Panc1 (cell line): ENCODE results near the gene PTGS2. TPM values are rescaled to one million over a fixed set of nuclear protein-coding genes. Genes with fewer than 3 reads are reported as not detected.

Experiments used
- ATAC-seq: fragments of 200-7000 bp; cut with Tn5 transposase; 2 replicates; pipeline ENCODE4 v1.9.1; 2020; ENCODE audit warnings: mild to moderate bottlenecking, moderate library complexity
- BruUV-seq: library from RNA; stranded (reverse); fragments of 400-500 nt; replicated peaks from 2 replicates; lab custom pipeline; 2021; lab: Mats Ljungman, UMichigan
- CTCF ChIA-PET: fragments of 300-600 bp; sonication (Branson Sonifier 250); formaldehyde crosslinking; loops from one replicate; lab custom pipeline; 2022; ENCODE audit warnings: antibody characterized with exemption; lab: Charles Lee
- POLR2A ChIA-PET: fragments of 300-600 bp; sonication (Branson Sonifier 250); formaldehyde crosslinking; loops from one replicate; lab custom pipeline; 2022; ENCODE audit warnings: antibody characterized with exemption; lab: Charles Lee
- DNase-seq: peaks from one replicate; pipeline ENCODE4 v3.0.0-alpha.2; 2010; ENCODE audit warnings: low read depth, low spot score
- H3K27ac ChIP-seq: 2 replicates; pipeline ENCODE4 v1.5.1; 2011; ENCODE audit warnings: mild to moderate bottlenecking, low read length, inconsistent platforms
- H3K27me3 ChIP-seq: fragments of 200-500 bp; sonication (Bioruptor generic); 2 replicates; pipeline ENCODE4 v1.6.0; 2014; ENCODE audit warnings: low read length, inconsistent platforms; ENCODE audit not compliant: control insufficient read depth, insufficient read depth
- H3K36me3 ChIP-seq: fragments of 200-500 bp; sonication (Bioruptor generic); 2 replicates; pipeline ENCODE4 v1.5.1; 2014; ENCODE audit warnings: inconsistent platforms, mild to moderate bottlenecking, low read length, moderate library complexity; ENCODE audit not compliant: control insufficient read depth, insufficient read depth
- H3K4me1 ChIP-seq: 2 replicates; pipeline ENCODE4 v1.5.1; 2011; ENCODE audit warnings: inconsistent platforms, mild to moderate bottlenecking, low read length, moderate library complexity; ENCODE audit not compliant: control insufficient read depth, insufficient read depth
- H3K4me3 ChIP-seq, 2 experiments: 2 replicates each; pipeline ENCODE4 v1.5.1; 2011 to 2012; ENCODE audit warnings: low read depth in 2 of 2, low read length in 2 of 2, mild to moderate bottlenecking in 2 of 2, inconsistent platforms in 1 of 2, moderate library complexity in 1 of 2
- H3K9me3 ChIP-seq: fragments of 200-500 bp; sonication (Bioruptor generic); 2 replicates; pipeline ENCODE4 v1.5.1; 2014; ENCODE audit warnings: low read depth, mild to moderate bottlenecking, inconsistent platforms, low read length, moderate library complexity; ENCODE audit not compliant: control insufficient read depth, insufficient read depth
- POLR2AphosphoS5 ChIP-seq: IDR thresholded peaks from 2 replicates; pipeline ENCODE4 v1.6.1; 2012; ENCODE audit warnings: mild to moderate bottlenecking, low read depth, low read length, moderate library complexity
- REST ChIP-seq, 2 experiments: IDR thresholded peaks; 2 replicates each; pipeline ENCODE4 v1.6.1; 2011 to 2012; ENCODE audit warnings: low read depth in 2 of 2, control low read depth in 1 of 2, low read length in 1 of 2, mild to moderate bottlenecking in 1 of 2, moderate library complexity in 1 of 2; ENCODE audit not compliant: insufficient read depth in 1 of 2
- SIN3A ChIP-seq: IDR thresholded peaks from 2 replicates; pipeline ENCODE4 v1.6.1; 2012; ENCODE audit warnings: low read depth, mild to moderate bottlenecking, low read length, moderate library complexity, borderline replicate concordance; ENCODE audit not compliant: insufficient read depth
- TCF7L2 ChIP-seq: IDR thresholded peaks from 2 replicates; pipeline ENCODE4 v1.6.1; 2011; ENCODE audit warnings: mild to moderate bottlenecking, low read depth, low read length, inconsistent platforms
- in situ Hi-C: cut with HindIII; loops from 2 replicates; pipeline ENCODE4 v1.10.0; 2016; ENCODE audit warnings: low sequenced_read_pairs, low pct_unique_long_range_greater_than_20kb
- intact Hi-C: fragments of 100-400 bp; cut with micrococcal nuclease; formaldehyde crosslinking; loops from one replicate; pipeline ENCODE4 v1.10.0; 2022; ENCODE audit not compliant: unreplicated experiment
- total RNA-seq: library from RNA; stranded (reverse); gene quantifications from one replicate; pipeline ENCODE4 v1.2.1, GENCODE V29; 2021; ENCODE audit not compliant: unreplicated experiment
- TF ChIP-seq, protein P1 (sequence below): fragments of 450-650 bp; IDR thresholded peaks from 2 replicates; pipeline ENCODE4 v1.5.1; 2017; ENCODE audit warnings: mild to moderate bottlenecking

Gene PTGS2
- total RNA-seq, 1 experiment from 2014 or later = not detected

DNA sequence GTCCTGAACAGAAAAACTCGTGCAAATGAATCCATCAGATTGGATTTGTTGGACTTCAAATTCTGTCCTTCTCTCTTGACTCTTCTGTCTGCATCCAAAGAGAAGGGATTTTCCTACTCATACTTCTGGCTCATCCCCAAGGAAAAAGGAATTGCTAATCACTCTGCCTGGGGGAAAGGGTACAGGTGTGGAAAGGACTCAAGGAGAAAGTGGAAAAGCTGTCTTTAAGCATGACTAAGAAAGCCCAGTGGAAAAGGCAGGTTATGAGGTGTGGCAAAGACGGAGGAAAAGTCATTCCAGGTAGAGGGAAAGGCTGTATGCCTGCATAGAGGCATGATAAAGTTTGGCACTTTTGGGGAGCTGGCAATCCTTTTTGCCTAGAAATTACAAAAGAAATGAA lies 43.4 kb downstream of the PTGS2 start:
- Histone ChIP-seq H3K36me3 (no peaks in the 10 kb centered on the region), H3K27me3 (no peaks in the 10 kb centered on the region), H3K4me3 (no peak overlapping the region), H3K4me1 (no peaks in the 10 kb centered on the region), H3K27ac (no peak overlapping the region), H3K9me3 (no peaks in the 10 kb centered on the region)
- ATAC-seq = no peak
- no peak for DNase-seq
- no TSS peak for BruUV-seq
- TF ChIP-seq POLR2AphosphoS5 (no peak), SIN3A (no peak), TCF7L2 (no peak), REST (IDR thresholded peaks at IDR 0.05; ENCODE audit: insufficient read depth in 1 of 2, low read depth in 2 of 2, low read length in 1 of 2) (no peak)
- TF ChIP-seq, protein P1, sequence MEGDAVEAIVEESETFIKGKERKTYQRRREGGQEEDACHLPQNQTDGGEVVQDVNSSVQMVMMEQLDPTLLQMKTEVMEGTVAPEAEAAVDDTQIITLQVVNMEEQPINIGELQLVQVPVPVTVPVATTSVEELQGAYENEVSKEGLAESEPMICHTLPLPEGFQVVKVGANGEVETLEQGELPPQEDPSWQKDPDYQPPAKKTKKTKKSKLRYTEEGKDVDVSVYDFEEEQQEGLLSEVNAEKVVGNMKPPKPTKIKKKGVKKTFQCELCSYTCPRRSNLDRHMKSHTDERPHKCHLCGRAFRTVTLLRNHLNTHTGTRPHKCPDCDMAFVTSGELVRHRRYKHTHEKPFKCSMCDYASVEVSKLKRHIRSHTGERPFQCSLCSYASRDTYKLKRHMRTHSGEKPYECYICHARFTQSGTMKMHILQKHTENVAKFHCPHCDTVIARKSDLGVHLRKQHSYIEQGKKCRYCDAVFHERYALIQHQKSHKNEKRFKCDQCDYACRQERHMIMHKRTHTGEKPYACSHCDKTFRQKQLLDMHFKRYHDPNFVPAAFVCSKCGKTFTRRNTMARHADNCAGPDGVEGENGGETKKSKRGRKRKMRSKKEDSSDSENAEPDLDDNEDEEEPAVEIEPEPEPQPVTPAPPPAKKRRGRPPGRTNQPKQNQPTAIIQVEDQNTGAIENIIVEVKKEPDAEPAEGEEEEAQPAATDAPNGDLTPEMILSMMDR = no peak
- ChIA-PET CTCF (no interaction called here), POLR2A (no interaction called here)
- intact Hi-C loops = no loop called here
- in situ Hi-C loops = no loop called here

- ATAC-seq (no peak), DNase-seq (no peak)
- H3K36me3 ChIP-seq = no peaks in the 10 kb centered on the region
- intact Hi-C loops (no loop called here), in situ Hi-C loops (no loop called here)
- no peaks in the 10 kb centered on the region for H3K9me3 ChIP-seq
- no peak overlapping the region for H3K4me3 ChIP-seq
- ChIA-PET CTCF (no interaction called here), POLR2A (no interaction called here)
- H3K4me1 ChIP-seq = no peaks in the 10 kb centered on the region
- TF ChIP-seq, protein P1 = no peak
- TF ChIP-seq REST (IDR thresholded peaks at IDR 0.05; ENCODE audit: insufficient read depth in 1 of 2, low read depth in 2 of 2, low read length in 1 of 2) (no peak), SIN3A (no peak), TCF7L2 (no peak), POLR2AphosphoS5 (no peak)
- no peak overlapping the region for H3K27ac ChIP-seq
- no TSS peak for BruUV-seq
- H3K27me3 ChIP-seq = no peaks in the 10 kb centered on the region
Observed at GRCh38 chr1:186634511-186634910, 45.7 kb downstream of the PTGS2 start.
